Caco-2 (cell line): ENCODE measurements around the gene MSH4. TPM values are rescaled to one million over a fixed set of nuclear protein-coding genes. Genes with fewer than 3 reads are reported as not detected.

ENCODE experiments used
- BruUV-seq: library from RNA; stranded (reverse); fragments of 400-500 nt; replicated peaks from 2 replicates; lab custom pipeline; 2021; lab: Mats Ljungman, UMichigan
- CTCF ChIA-PET: fragments of 300-600 bp; sonication (Branson Sonifier 250); formaldehyde crosslinking; loops from one replicate; lab custom pipeline; 2022; ENCODE audit warnings: antibody characterized with exemption; lab: Charles Lee
- POLR2A ChIA-PET: fragments of 300-600 bp; sonication (Branson Sonifier 250); formaldehyde crosslinking; loops from one replicate; lab custom pipeline; 2022; ENCODE audit warnings: antibody characterized with exemption; lab: Charles Lee
- DNase-seq, 2 experiments: peaks; one replicate each; pipeline versions ENCODE4 v3.0.0 to v3.0.0-alpha.2; 2020 to 2022
- H3K27me3 ChIP-seq: replicated peaks from 2 replicates; pipeline ENCODE4 v1.6.0; 2011; ENCODE audit warnings: low read length; ENCODE audit not compliant: control insufficient read depth, insufficient read depth
- H3K36me3 ChIP-seq: 2 replicates; pipeline ENCODE4 v1.5.1; 2011; ENCODE audit warnings: low read length; ENCODE audit not compliant: control insufficient read depth, insufficient read depth
- H3K4me1 ChIP-seq: fragments of 250-450 bp; sonication (Bioruptor Pico); 2 replicates; pipeline ENCODE4 v1.5.1; 2020; ENCODE audit warnings: mild to moderate bottlenecking
- H3K4me3 ChIP-seq: 2 replicates; pipeline ENCODE4 v1.5.1; 2011; ENCODE audit warnings: low read depth, mild to moderate bottlenecking, control low read depth, low read length
- H3K9me3 ChIP-seq: fragments of 250-450 bp; sonication (Bioruptor Pico); 2 replicates; pipeline ENCODE4 v1.5.1; 2020; ENCODE audit warnings: mild to moderate bottlenecking, moderate library complexity
- H3K27ac Mint-ChIP-seq: one replicate; pipeline ENCODE4 v1.8.0; 2022; ENCODE audit warnings: mixed read lengths; ENCODE audit not compliant: unreplicated experiment
- H3K27me3 Mint-ChIP-seq: one replicate; pipeline ENCODE4 v1.8.0; 2022; ENCODE audit warnings: mixed read lengths; ENCODE audit not compliant: insufficient read depth, unreplicated experiment
- H3K36me3 Mint-ChIP-seq: one replicate; pipeline ENCODE4 v1.8.0; 2022; ENCODE audit warnings: mild to moderate bottlenecking, mixed read lengths; ENCODE audit not compliant: insufficient read depth, unreplicated experiment
- H3K4me1 Mint-ChIP-seq: one replicate; pipeline ENCODE4 v1.8.0; 2022; ENCODE audit warnings: low read depth, mixed read lengths; ENCODE audit not compliant: unreplicated experiment
- H3K4me3 Mint-ChIP-seq: one replicate; pipeline ENCODE4 v1.8.0; 2022; ENCODE audit warnings: mild to moderate bottlenecking, moderate library complexity, mixed read lengths; ENCODE audit not compliant: unreplicated experiment
- H3K9me3 Mint-ChIP-seq: one replicate; pipeline ENCODE4 v1.8.0; 2022; ENCODE audit warnings: mixed read lengths; ENCODE audit not compliant: unreplicated experiment
- intact Hi-C: fragments of 100-400 bp; cut with micrococcal nuclease; formaldehyde crosslinking; loops from one replicate; pipeline ENCODE4 v1.10.0; 2022; ENCODE audit not compliant: unreplicated experiment
- total RNA-seq: library from RNA; stranded (reverse); gene quantifications from 2 replicates; pipeline ENCODE4 v1.2.3, GENCODE V29; 2022
- TF ChIP-seq, protein P1 (sequence below), 2 experiments: fragments of 200-600 bp in 1 of 2; IDR thresholded peaks; 1 replicate in 1 of 2; 2 replicates in 1 of 2; pipeline versions ENCODE4 v1.5.1 to v1.8.0; 2011 to 2022; ENCODE audit warnings: antibody characterized with exemption in 1 of 2, control low read depth in 1 of 2, inconsistent platforms in 1 of 2, low read depth in 1 of 2, low read length in 1 of 2, mild to moderate bottlenecking in 1 of 2, moderate library complexity in 1 of 2; ENCODE audit not compliant: insufficient read depth in 1 of 2, severe bottlenecking in 1 of 2, unreplicated experiment in 1 of 2

Gene MSH4
- total RNA-seq, 1 experiment from 2014 or later, result 0.34 TPM

DNA sequence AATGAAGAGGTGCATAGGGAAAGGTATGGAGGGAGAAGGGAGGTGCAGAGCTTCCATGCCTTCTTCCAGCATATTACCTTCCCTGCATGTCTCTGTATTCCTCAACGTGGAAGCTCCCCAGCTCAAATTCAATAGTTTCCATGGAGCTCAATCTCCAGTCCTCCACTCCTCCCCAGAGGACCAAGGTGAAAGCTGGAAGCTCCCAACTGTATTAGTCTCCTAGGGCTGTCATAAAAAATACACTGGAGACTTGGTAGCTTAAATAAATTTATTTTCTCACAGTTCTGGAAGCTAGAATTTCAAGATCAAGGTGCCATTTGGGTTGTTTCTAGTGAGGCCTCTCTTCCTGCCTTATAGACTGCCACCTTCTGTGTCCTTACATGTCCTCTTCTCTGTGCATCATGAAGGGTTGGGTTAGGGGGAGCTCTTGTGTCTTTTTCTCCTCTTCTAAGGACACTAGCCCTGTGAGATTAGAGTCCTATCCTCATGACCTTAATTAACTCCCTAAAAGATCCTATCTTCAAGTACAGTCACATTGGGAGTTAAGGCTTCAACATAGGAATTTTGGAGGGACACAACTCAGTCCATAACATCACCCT lies 32.5 kb upstream of the MSH4 start:
- no peak for DNase-seq
- Mint-ChIP-seq H3K9me3 (no peaks in the 10 kb centered on the region), H3K27me3 (no peaks in the 10 kb centered on the region), H3K4me3 (no peak overlapping the region), H3K36me3 (no peaks in the 10 kb centered on the region), H3K27ac (no peak overlapping the region), H3K4me1 (no peaks in the 10 kb centered on the region)
- intact Hi-C loops, result no loop called here
- H3K4me1 ChIP-seq, result 0 out of 2 replicates have a peak, but pooled peaks cover 4% of the 10 kb centered on the region
- no peaks in the 10 kb centered on the region for H3K9me3 ChIP-seq
- H3K36me3 ChIP-seq, result no peaks in the 10 kb centered on the region
- BruUV-seq, result no TSS peak
- H3K4me3 ChIP-seq, result no peak overlapping the region
- ChIA-PET POLR2A (no interaction called here), CTCF (no interaction called here)
- H3K27me3 ChIP-seq, result no peaks in the 10 kb centered on the region
- TF ChIP-seq, protein P1, sequence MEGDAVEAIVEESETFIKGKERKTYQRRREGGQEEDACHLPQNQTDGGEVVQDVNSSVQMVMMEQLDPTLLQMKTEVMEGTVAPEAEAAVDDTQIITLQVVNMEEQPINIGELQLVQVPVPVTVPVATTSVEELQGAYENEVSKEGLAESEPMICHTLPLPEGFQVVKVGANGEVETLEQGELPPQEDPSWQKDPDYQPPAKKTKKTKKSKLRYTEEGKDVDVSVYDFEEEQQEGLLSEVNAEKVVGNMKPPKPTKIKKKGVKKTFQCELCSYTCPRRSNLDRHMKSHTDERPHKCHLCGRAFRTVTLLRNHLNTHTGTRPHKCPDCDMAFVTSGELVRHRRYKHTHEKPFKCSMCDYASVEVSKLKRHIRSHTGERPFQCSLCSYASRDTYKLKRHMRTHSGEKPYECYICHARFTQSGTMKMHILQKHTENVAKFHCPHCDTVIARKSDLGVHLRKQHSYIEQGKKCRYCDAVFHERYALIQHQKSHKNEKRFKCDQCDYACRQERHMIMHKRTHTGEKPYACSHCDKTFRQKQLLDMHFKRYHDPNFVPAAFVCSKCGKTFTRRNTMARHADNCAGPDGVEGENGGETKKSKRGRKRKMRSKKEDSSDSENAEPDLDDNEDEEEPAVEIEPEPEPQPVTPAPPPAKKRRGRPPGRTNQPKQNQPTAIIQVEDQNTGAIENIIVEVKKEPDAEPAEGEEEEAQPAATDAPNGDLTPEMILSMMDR (IDR thresholded peaks at IDR 0.05; ENCODE audit: insufficient read depth in 1 of 2, low read depth in 1 of 2, low read length in 1 of 2, severe bottlenecking in 1 of 2, unreplicated experiment in 1 of 2), result no peak

DNA sequence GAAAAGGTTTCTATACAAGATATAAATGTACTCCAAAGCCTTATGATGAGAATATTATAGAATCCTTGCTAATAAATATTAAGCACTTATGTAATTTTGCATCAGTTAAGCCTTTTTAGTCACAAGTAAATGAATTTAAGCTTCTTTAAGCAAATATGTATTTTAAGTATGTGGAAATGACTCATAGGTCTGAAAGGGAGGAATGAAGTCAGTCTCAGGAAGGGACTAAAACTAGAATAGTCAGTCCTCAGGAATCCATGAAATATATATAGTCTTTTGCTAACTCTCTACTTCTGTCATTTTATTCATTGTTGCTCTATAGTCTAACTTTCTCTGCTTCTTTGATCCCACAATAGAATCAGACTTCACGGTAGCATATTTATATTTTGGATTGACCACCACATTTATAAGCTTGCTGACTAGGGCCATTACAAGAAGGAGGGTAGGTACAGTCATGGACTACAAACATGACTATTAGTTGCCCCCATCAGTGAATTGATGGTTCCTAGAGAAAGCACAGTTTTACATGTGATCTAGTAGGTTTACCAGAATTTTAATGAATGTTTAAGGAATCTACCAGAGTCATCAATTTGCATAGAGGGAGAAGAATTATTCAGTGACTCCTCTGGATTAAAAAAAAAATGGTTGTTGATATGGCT lies 30.9 kb upstream of the MSH4 start:
- TF ChIP-seq, protein P1 (IDR thresholded peaks at IDR 0.05; ENCODE audit: insufficient read depth in 1 of 2, low read depth in 1 of 2, low read length in 1 of 2, severe bottlenecking in 1 of 2, unreplicated experiment in 1 of 2), result no peak
- Histone ChIP-seq H3K4me3 (no peak overlapping the region), H3K9me3 (no peaks in the 10 kb centered on the region), H3K27me3 (no peaks in the 10 kb centered on the region), H3K36me3 (no peaks in the 10 kb centered on the region), H3K4me1 (0 out of 2 replicates have a peak, but pooled peaks cover 4% of the 10 kb centered on the region)
- DNase-seq, result no peak
- Mint-ChIP-seq H3K9me3 (no peaks in the 10 kb centered on the region), H3K27me3 (no peaks in the 10 kb centered on the region), H3K4me1 (no peaks in the 10 kb centered on the region), H3K4me3 (no peak overlapping the region), H3K27ac (no peak overlapping the region), H3K36me3 (no peaks in the 10 kb centered on the region)
- intact Hi-C loops, result no loop called here
- ChIA-PET CTCF (interaction anchor here (0.6 kb wide), 1 partner anchor 581 kb away, joined by 5 read pairs; no protein-coding TSS in a partner anchor), POLR2A (no interaction called here)
- BruUV-seq, result no TSS peak

DNA sequence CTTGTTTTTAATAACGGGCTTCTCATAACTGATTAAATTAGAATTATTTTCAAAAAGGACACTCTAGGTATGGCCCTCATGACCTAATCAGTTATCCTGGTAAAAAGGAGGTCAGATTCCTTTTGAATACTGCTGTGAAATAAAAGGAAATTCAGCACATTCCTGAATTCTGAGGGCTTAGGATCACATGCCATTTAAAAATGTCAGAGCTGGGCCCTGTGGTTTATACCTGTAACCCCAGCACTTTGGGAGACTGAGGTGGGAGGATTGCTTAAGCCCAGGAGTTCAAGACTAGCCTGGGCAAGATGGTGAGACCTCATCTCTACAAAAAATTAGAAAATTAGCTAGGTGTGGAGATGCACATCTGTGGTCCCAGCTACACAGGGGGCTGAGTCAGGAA lies 28.7 kb upstream of the MSH4 start:
- TF ChIP-seq, protein P1 (IDR thresholded peaks at IDR 0.05; ENCODE audit: insufficient read depth in 1 of 2, low read depth in 1 of 2, low read length in 1 of 2, severe bottlenecking in 1 of 2, unreplicated experiment in 1 of 2), result no peak
- POLR2A ChIA-PET, result no interaction called here
- H3K27ac Mint-ChIP-seq, result no peak overlapping the region

More for the DNA sequence above, 28.7 kb upstream of the MSH4 start:
- no peak overlapping the region for H3K4me3 Mint-ChIP-seq
- H3K27me3 Mint-ChIP-seq, result no peaks in the 10 kb centered on the region
- no TSS peak for BruUV-seq
- Histone ChIP-seq H3K4me3 (no peak overlapping the region), H3K27me3 (no peaks in the 10 kb centered on the region), H3K9me3 (no peaks in the 10 kb centered on the region), H3K36me3 (no peaks in the 10 kb centered on the region), H3K4me1 (0 out of 2 replicates have a peak, but pooled peaks cover 4% of the 10 kb centered on the region)
- intact Hi-C loops, result no loop called here
- H3K36me3 Mint-ChIP-seq, result no peaks in the 10 kb centered on the region
- DNase-seq, result no peak
- H3K4me1 Mint-ChIP-seq, result no peaks in the 10 kb centered on the region
- no peaks in the 10 kb centered on the region for H3K9me3 Mint-ChIP-seq
- CTCF ChIA-PET, result no interaction called here
